ENCODE measurements around the gene TMEM40. TPM values are rescaled to one million over a fixed set of nuclear protein-coding genes. Genes with fewer than 3 reads are reported as not detected.

TMEM40 gene
- total RNA-seq, 1 experiment from 2014 or later: not detected

DNA sequence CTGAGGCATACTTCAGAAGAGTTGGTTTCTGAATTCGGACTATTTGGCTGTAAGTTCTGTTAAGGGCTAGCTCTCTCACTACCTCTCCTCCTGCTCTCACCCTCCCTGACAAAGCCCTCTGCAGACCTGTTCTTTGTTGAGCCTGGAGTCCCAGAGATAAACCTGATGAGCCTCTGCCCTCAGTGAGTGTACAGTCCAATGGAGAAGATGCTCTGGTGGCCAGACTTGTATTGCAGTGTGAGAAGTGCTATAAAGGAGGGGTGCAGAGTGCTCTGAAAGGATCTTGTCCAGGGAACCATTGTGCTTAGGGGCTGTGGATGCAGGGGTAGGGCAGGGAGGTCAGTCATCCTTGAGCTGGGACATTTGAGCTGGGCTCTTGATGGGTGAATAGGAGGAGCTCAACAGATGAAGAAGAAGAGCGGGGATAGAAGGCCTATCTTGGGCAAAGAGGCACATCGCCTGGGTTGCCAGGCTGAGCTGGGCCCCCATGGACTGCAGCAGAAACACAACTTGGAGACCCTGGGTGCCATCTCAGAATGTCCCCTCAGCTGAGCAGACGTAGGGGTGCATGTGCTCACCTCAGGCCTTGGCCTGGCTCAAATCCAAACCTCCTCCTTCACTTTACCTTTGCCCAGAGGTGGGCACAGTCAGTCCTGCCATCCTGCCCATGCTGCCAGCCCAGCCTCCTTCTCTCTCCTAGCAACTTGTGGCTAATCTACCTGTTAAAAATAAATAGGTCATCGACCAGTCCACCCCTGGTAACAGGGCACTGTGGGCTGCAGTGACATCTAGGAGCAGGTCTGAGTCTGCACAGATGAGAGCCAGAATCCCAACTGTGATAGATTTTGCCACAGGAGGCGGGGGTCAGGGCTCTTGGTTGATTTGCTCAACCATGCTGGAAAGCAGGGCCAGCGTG, 40.7 kb upstream of the TMEM40 start:
- TF ChIP-seq, protein P1, sequence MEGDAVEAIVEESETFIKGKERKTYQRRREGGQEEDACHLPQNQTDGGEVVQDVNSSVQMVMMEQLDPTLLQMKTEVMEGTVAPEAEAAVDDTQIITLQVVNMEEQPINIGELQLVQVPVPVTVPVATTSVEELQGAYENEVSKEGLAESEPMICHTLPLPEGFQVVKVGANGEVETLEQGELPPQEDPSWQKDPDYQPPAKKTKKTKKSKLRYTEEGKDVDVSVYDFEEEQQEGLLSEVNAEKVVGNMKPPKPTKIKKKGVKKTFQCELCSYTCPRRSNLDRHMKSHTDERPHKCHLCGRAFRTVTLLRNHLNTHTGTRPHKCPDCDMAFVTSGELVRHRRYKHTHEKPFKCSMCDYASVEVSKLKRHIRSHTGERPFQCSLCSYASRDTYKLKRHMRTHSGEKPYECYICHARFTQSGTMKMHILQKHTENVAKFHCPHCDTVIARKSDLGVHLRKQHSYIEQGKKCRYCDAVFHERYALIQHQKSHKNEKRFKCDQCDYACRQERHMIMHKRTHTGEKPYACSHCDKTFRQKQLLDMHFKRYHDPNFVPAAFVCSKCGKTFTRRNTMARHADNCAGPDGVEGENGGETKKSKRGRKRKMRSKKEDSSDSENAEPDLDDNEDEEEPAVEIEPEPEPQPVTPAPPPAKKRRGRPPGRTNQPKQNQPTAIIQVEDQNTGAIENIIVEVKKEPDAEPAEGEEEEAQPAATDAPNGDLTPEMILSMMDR (conservative IDR thresholded peaks at IDR 0.05): no peak
- Histone ChIP-seq H4K5ac (ENCODE audit: insufficient read length, low read depth, low read length) (no peak overlapping the region), H3K4me1 (ENCODE audit: insufficient read depth, low read length) (0 out of 2 replicates have a peak, but pooled peaks cover 2% of the 10 kb centered on the region), H2AK5ac (ENCODE audit: insufficient read length, low read length) (no peak overlapping the region), H3K23ac (ENCODE audit: insufficient read length, low read depth, low read length) (no peak overlapping the region), H3K9me3 (ENCODE audit: control insufficient read depth, low read depth, low read length) (no peaks in the 10 kb centered on the region), H2BK12ac (ENCODE audit: insufficient read length, low read depth, low read length) (no peak overlapping the region), H3K14ac (ENCODE audit: insufficient read depth, low read length) (no peak overlapping the region), H3K79me2 (ENCODE audit: insufficient read depth, low read length) (no peaks in the 10 kb centered on the region), H2BK15ac (ENCODE audit: low read depth, low read length) (no peak overlapping the region), H4K91ac (ENCODE audit: insufficient read length, low read depth, low read length) (no peak overlapping the region), H3K23me2 (ENCODE audit: insufficient read length, low read depth, low read length, poor library complexity, severe bottlenecking) (no peaks in the 10 kb centered on the region), H3K56ac (ENCODE audit: insufficient read length, low read depth, low read length) (no peak overlapping the region), H2BK120ac (ENCODE audit: low read depth, low read length, poor library complexity, severe bottlenecking) (no peak overlapping the region), H4K20me1 (ENCODE audit: control insufficient read depth, insufficient read depth, insufficient read length) (no peaks in the 10 kb centered on the region), H3K9ac (ENCODE audit: extremely low read depth, insufficient read length, low read length) (no peak overlapping the region), H3K4ac (ENCODE audit: low read depth, low read length) (no peak overlapping the region), H3K79me1 (ENCODE audit: insufficient read depth, low read depth, low read length, poor library complexity, severe bottlenecking) (no peaks in the 10 kb centered on the region), H3T11ph (ENCODE audit: low read length) (no peak overlapping the region), H2BK20ac (ENCODE audit: low read depth, low read length, poor library complexity, severe bottlenecking) (no peak overlapping the region), H3K4me2 (ENCODE audit: insufficient read depth, insufficient read length, low read length) (no peak overlapping the region), H3K27me3 (ENCODE audit: insufficient read depth, low read length) (no peaks in the 10 kb centered on the region), H3K27ac (ENCODE audit: insufficient read length, low read depth, low read length) (no peak overlapping the region), H2AFZ (ENCODE audit: low read length) (no peak overlapping the region), H4K8ac (replicated peaks; ENCODE audit: insufficient read length, low read depth, low read length) (no peak overlapping the region), H3K18ac (ENCODE audit: insufficient read length, low read depth, low read length) (no peak overlapping the region), H2BK5ac (ENCODE audit: insufficient read length, low read length) (no peak overlapping the region)
- Mint-ChIP-seq H3K4me1 (peaks cover 5 to 17% of the 10 kb centered on the region in 2 experiments; a peak in 3 of 4 replicates), H3K27me3 (ENCODE audit: low read depth) (peaks cover 9% of the 10 kb centered on the region), H3K27ac (peak overlapping the region in 1 of 3 experiments; percentile 3; a peak in 1 of 7 replicates), H3K4me3 (no peak overlapping the region), H3K9me3 (peaks cover 0 to 4% of the 10 kb centered on the region in 2 experiments; a peak in 2 of 5 replicates), H3K36me3 (ENCODE audit: insufficient read depth in 1 of 3, low read depth in 3 of 3) (peaks cover 0 to 16% (median 11%) of the 10 kb centered on the region in 3 experiments; a peak in 6 of 7 replicates)
- no peak for DNase-seq
- no CpG with 5 or more reads among the region's 7 CpGs for WGBS (ENCODE audit: extremely low coverage, insufficient read length, low lambda C conversion rate)

Data from H9 (cell line).